Measurements from ENCODE around the gene SYT12. TPM values are rescaled to one million over a fixed set of nuclear protein-coding genes. Genes with fewer than 3 reads are reported as not detected.
"Not testable (repeated sequence)": the region's sequence is repeated elsewhere in the genome, so short reads cannot be mapped to it uniquely, and the experiment has no call there.

The SYT12 gene
- total and polyA plus RNA-seq, 4 donors = 0.12 to 0.25 (median 0.17) TPM; not detected in 1

- H3K27ac ChIP-seq (ENCODE audit: low read depth in 1 of 2, low read length in 1 of 2) = no peak overlapping the region
- no peaks in the 10 kb centered on the region for H3K27me3 ChIP-seq (ENCODE audit: control insufficient read depth in 3 of 3, insufficient read depth in 3 of 3, low read length in 2 of 3)
- TF ChIP-seq, protein P1, sequence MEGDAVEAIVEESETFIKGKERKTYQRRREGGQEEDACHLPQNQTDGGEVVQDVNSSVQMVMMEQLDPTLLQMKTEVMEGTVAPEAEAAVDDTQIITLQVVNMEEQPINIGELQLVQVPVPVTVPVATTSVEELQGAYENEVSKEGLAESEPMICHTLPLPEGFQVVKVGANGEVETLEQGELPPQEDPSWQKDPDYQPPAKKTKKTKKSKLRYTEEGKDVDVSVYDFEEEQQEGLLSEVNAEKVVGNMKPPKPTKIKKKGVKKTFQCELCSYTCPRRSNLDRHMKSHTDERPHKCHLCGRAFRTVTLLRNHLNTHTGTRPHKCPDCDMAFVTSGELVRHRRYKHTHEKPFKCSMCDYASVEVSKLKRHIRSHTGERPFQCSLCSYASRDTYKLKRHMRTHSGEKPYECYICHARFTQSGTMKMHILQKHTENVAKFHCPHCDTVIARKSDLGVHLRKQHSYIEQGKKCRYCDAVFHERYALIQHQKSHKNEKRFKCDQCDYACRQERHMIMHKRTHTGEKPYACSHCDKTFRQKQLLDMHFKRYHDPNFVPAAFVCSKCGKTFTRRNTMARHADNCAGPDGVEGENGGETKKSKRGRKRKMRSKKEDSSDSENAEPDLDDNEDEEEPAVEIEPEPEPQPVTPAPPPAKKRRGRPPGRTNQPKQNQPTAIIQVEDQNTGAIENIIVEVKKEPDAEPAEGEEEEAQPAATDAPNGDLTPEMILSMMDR (IDR thresholded peaks at IDR 0.05; ENCODE audit: control extremely low read depth, extremely low read depth) = no peak
- peaks cover 0 to 4% (median 3%) of the 10 kb centered on the region in 5 donors for H3K4me1 ChIP-seq (ENCODE audit: control insufficient read depth in 5 of 5, insufficient read depth in 5 of 5, low read length in 5 of 5)
- 90 to 93% methylated on average over 7 of the region's 7 CpGs for WGBS, 2 donors
- H3K4me3 ChIP-seq = no peak overlapping the region
- H3K36me3 ChIP-seq (ENCODE audit: control insufficient read depth in 4 of 4, insufficient read depth in 4 of 4, low read length in 4 of 4) = no peaks in the 10 kb centered on the region
- ATAC-seq (ENCODE audit: insufficient read depth, low FRiP score) (no peak), DNase-seq (no peak)
- no peak overlapping the region for H3K9ac ChIP-seq (ENCODE audit: insufficient read depth in 1 of 2, low read length in 2 of 2)
- H3K9me3 ChIP-seq (ENCODE audit: control insufficient read depth in 4 of 4, insufficient read depth in 3 of 4, low read length in 3 of 4) = no peaks in the 10 kb centered on the region
Measured at GRCh38 chr11:66986178-66986545, 36.8 kb upstream of the SYT12 start.

- TF ChIP-seq, protein P1 (IDR thresholded peaks at IDR 0.05; ENCODE audit: control extremely low read depth, extremely low read depth) = no peak
- no peak overlapping the region for H3K27ac ChIP-seq (ENCODE audit: low read depth in 1 of 2, low read length in 1 of 2)
- no peak overlapping the region for H3K9ac ChIP-seq (ENCODE audit: insufficient read depth in 1 of 2, low read length in 2 of 2)
- WGBS, 2 donors = 81 to 85% methylated on average over 6 of the region's 6 CpGs
- no peak overlapping the region for H3K4me3 ChIP-seq
- no peak for DNase-seq
- no peaks in the 10 kb centered on the region for H3K36me3 ChIP-seq (ENCODE audit: control insufficient read depth in 4 of 4, insufficient read depth in 4 of 4, low read length in 4 of 4)
- no peaks in the 10 kb centered on the region for H3K27me3 ChIP-seq (ENCODE audit: control insufficient read depth in 3 of 3, insufficient read depth in 3 of 3, low read length in 2 of 3)
- H3K9me3 ChIP-seq (ENCODE audit: control insufficient read depth in 4 of 4, insufficient read depth in 3 of 4, low read length in 3 of 4) = no peaks in the 10 kb centered on the region
- peaks cover 0 to 4% (median under 1%) of the 10 kb centered on the region in 5 donors for H3K4me1 ChIP-seq (ENCODE audit: control insufficient read depth in 5 of 5, insufficient read depth in 5 of 5, low read length in 5 of 5)
- no peak for ATAC-seq (ENCODE audit: insufficient read depth, low FRiP score)
Measured at GRCh38 chr11:66987158-66987620, 35.7 kb upstream of the SYT12 start.

DNA sequence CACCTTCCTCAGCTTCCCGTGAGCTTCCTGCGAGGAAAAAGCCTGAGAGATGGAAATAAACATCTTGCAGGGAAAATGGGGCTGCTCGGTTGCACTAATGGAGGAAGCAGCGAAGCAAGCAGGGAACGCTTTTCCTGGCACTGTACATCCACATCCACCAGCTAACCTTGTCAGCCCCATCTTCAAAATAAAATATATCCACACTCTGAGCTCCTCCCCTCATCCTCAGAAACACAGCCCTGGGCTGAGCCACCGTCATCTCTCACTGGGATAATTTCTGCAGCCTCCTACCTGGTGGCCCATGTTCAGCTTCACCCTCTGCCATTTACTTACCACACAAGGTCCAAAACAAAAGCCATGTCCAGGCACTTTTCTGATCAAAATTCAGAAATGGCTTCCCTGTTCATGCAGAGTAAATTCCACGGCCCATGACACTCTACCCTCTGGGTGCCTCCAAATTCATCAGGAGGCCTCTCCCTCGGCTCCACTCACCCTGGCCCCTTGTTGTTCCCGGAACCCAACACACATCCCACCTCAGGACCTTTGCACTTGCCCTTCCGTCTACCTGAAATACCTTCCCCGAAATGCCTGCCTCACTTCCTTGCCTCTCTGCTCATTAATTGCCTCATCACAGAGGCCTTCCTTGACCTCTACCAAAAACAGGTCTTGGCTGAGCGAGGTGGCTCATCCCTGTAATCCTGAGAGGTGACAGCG, 34.9 kb upstream of the SYT12 start:
- TF ChIP-seq, protein P1 (IDR thresholded peaks at IDR 0.05; ENCODE audit: control extremely low read depth, extremely low read depth) = no peak
- ATAC-seq (ENCODE audit: insufficient read depth, low FRiP score) (no peak), DNase-seq (no peak)
- no peaks in the 10 kb centered on the region for H3K27me3 ChIP-seq (ENCODE audit: control insufficient read depth in 3 of 3, insufficient read depth in 3 of 3, low read length in 2 of 3)
- 74 to 79% methylated on average over 13 of the region's 13 CpGs for WGBS, 2 donors
- no peak overlapping the region for H3K9ac ChIP-seq (ENCODE audit: insufficient read depth in 1 of 2, low read length in 2 of 2)
- H3K36me3 ChIP-seq (ENCODE audit: control insufficient read depth in 4 of 4, insufficient read depth in 4 of 4, low read length in 4 of 4) = no peaks in the 10 kb centered on the region
- H3K27ac ChIP-seq (ENCODE audit: low read depth in 1 of 2, low read length in 1 of 2) = no peak overlapping the region
- no peaks in the 10 kb centered on the region for H3K9me3 ChIP-seq (ENCODE audit: control insufficient read depth in 4 of 4, insufficient read depth in 3 of 4, low read length in 3 of 4)
- H3K4me1 ChIP-seq (ENCODE audit: control insufficient read depth in 5 of 5, insufficient read depth in 5 of 5, low read length in 5 of 5) = peaks cover 0 to 4% (median 0%) of the 10 kb centered on the region in 5 donors
- no peak overlapping the region for H3K4me3 ChIP-seq

DNA sequence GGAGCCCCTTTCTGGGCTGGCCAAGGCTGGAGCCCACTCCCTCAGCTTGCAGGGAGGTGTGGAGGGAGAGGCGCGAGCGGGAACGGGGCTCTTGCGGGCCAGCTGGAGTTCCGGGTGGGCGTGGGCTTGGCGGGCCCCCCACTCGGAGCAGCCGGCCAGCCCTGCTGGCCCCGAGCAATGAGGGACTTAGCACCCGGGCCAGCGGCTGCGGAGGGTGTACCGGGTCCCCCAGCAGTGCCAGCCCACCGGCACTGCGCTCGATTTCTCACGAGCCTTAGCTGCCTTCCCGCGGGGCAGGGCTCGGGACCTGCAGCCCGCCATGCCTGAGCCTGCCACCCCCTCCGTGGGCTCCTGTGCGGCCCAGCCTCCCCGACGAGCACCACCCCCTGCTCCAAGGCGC, 34.2 kb upstream of the SYT12 start:
- not testable (repeated sequence) for H3K9ac ChIP-seq (ENCODE audit: insufficient read depth in 1 of 2, low read length in 2 of 2); ATAC-seq (ENCODE audit: insufficient read depth, low FRiP score); H3K27ac ChIP-seq (ENCODE audit: low read depth in 1 of 2, low read length in 1 of 2); H3K36me3 ChIP-seq (ENCODE audit: control insufficient read depth in 4 of 4, insufficient read depth in 4 of 4, low read length in 4 of 4); H3K4me1 ChIP-seq (ENCODE audit: control insufficient read depth in 5 of 5, insufficient read depth in 5 of 5, low read length in 5 of 5); H3K9me3 ChIP-seq (ENCODE audit: control insufficient read depth in 4 of 4, insufficient read depth in 3 of 4, low read length in 3 of 4); DNase-seq; H3K4me3 ChIP-seq; H3K27me3 ChIP-seq (ENCODE audit: control insufficient read depth in 3 of 3, insufficient read depth in 3 of 3, low read length in 2 of 3)
- 93 to 96% methylated on average over 28 of the region's 28 CpGs for WGBS, 2 donors

- ATAC-seq (ENCODE audit: insufficient read depth, low FRiP score); H3K27ac ChIP-seq (ENCODE audit: low read depth in 1 of 2, low read length in 1 of 2); H3K9me3 ChIP-seq (ENCODE audit: control insufficient read depth in 4 of 4, insufficient read depth in 3 of 4, low read length in 3 of 4); H3K4me3 ChIP-seq; H3K4me1 ChIP-seq (ENCODE audit: control insufficient read depth in 5 of 5, insufficient read depth in 5 of 5, low read length in 5 of 5); H3K36me3 ChIP-seq (ENCODE audit: control insufficient read depth in 4 of 4, insufficient read depth in 4 of 4, low read length in 4 of 4); H3K9ac ChIP-seq (ENCODE audit: insufficient read depth in 1 of 2, low read length in 2 of 2); H3K27me3 ChIP-seq (ENCODE audit: control insufficient read depth in 3 of 3, insufficient read depth in 3 of 3, low read length in 2 of 3); DNase-seq: not testable (repeated sequence)
- 83 to 88% methylated on average over 9 of the region's 9 CpGs for WGBS, 2 donors
Measured at GRCh38 chr11:66989360-66989759, 33.6 kb upstream of the SYT12 start.

All from lung (tissue), 12 donors.